Subcutaneous abdominal adipose tissue (tissue), 5 donors: ENCODE results near the gene CRY2.
"Not testable (repeated sequence)": the region's sequence is repeated elsewhere in the genome, so short reads cannot be mapped to it uniquely, and the experiment has no call there.

ENCODE experiments used
- H3K27ac ChIP-seq: one replicate; pipeline ENCODE4 v1.7.0; 2013; ENCODE audit warnings: low read depth, mild to moderate bottlenecking, inconsistent platforms, low read length, moderate library complexity
- H3K27me3 ChIP-seq, 5 donors: one replicate each; pipeline ENCODE4 v1.7.0; 2013; ENCODE audit warnings: low read length in 5 of 5, inconsistent platforms in 1 of 5; ENCODE audit not compliant: control insufficient read depth in 5 of 5, insufficient read depth in 4 of 5
- H3K36me3 ChIP-seq, 5 donors: one replicate each; pipeline ENCODE4 v1.7.0; 2013; ENCODE audit warnings: low read length in 5 of 5; ENCODE audit not compliant: control insufficient read depth in 5 of 5, insufficient read depth in 5 of 5
- H3K4me1 ChIP-seq, 5 donors: one replicate each; pipeline ENCODE4 v1.7.0; 2013; ENCODE audit warnings: low read length in 5 of 5, mild to moderate bottlenecking in 3 of 5, moderate library complexity in 1 of 5; ENCODE audit not compliant: control insufficient read depth in 5 of 5, insufficient read depth in 5 of 5
- H3K4me3 ChIP-seq, 5 donors: one replicate each; pipeline ENCODE4 v1.7.0; 2013; ENCODE audit warnings: low read length in 5 of 5, low read depth in 1 of 5
- H3K9ac ChIP-seq, 5 donors: one replicate each; pipeline ENCODE4 v1.7.0; 2013; ENCODE audit warnings: low read length in 5 of 5, mild to moderate bottlenecking in 4 of 5, moderate library complexity in 3 of 5
- H3K9me3 ChIP-seq, 5 donors: one replicate each; pipeline ENCODE4 v1.7.0; 2013; ENCODE audit warnings: low read length in 5 of 5; ENCODE audit not compliant: control insufficient read depth in 5 of 5
- donor health status: healthy.
- donor health status: healthy.
- donor health status: healthy.
- donor health status: healthy.
- donor health status: healthy.

CRY2 gene

DNA sequence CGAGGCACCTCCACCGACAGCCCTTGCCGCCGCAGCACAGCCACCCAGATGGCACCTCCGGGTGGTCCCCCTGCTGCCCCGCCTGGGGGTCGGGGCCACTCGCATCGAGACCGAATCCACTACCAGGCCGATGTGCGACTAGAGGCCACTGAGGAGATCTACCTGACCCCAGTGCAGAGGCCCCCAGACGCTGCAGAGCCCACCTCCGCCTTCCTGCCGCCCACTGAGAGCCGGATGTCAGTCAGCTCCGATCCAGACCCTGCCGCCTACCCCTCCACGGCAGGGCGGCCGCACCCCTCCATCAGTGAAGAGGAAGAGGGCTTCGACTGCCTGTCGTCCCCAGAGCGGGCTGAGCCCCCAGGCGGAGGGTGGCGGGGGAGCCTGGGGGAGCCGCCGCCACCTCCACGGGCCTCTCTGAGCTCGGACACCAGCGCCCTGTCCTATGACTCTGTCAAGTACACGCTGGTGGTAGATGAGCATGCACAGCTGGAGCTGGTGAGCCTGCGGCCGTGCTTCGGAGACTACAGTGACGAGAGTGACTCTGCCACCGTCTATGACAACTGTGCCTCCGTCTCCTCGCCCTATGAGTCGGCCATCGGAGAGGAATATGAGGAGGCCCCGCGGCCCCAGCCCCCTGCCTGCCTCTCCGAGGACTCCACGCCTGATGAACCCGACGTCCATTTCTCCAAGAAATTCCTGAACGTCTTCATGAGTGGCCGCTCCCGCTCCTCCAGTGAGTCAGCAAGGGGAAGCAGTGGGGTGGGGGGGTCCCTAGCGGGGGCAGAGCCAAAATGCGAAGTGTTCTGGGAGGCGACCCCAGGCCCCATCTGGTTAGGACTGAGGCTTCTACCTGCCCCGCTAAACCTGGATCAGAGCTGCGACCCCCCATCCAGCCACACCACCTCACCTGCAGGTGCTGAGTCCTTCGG, 55.4 kb downstream of the CRY2 start:
- Histone ChIP-seq H3K9me3 (no peaks in the 10 kb centered on the region), H3K27me3 (peaks cover 0 to 14% (median 0%) of the 10 kb centered on the region in 5 donors), H3K4me1 (peaks cover 0 to 25% (median 23%) of the 10 kb centered on the region in 5 donors), H3K9ac (no peak overlapping the region), H3K4me3 (no peak overlapping the region), H3K27ac (no peak overlapping the region), H3K36me3 (peaks cover 0 to 28% (median 12%) of the 10 kb centered on the region in 5 donors)

DNA sequence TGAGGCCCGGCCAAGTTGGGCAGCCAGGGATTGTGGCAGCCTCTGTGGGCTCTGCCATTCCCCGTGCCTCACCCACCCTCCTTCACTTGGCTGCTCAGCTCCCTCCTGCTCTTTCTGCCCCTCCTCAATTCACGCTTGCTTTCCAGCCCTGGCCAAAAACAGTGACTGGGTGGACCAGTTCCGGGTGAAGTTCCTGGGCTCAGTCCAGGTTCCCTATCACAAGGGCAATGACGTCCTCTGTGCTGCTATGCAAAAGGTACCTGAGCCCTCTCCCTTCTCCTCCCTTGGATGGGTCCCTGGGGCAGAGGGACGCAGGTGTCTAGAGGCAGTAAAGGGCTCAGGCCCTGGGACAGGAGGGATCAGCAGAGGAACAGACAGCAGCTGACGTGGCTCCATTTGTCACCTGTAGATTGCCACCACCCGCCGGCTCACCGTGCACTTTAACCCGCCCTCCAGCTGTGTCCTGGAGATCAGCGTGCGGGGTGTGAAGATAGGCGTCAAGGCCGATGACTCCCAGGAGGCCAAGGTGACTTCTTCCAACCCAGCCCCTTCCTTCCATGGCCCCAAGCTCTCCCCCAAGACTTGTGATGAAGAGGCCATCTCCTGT, 57.1 kb downstream of the CRY2 start:
- Histone ChIP-seq H3K4me1 (peaks cover 0 to 17% (median 16%) of the 10 kb centered on the region in 5 donors), H3K9ac (no peak overlapping the region), H3K36me3 (peaks cover 0 to 35% (median 15%) of the 10 kb centered on the region in 5 donors), H3K4me3 (no peak overlapping the region), H3K27ac (no peak overlapping the region), H3K9me3 (no peaks in the 10 kb centered on the region), H3K27me3 (no peaks in the 10 kb centered on the region)

DNA sequence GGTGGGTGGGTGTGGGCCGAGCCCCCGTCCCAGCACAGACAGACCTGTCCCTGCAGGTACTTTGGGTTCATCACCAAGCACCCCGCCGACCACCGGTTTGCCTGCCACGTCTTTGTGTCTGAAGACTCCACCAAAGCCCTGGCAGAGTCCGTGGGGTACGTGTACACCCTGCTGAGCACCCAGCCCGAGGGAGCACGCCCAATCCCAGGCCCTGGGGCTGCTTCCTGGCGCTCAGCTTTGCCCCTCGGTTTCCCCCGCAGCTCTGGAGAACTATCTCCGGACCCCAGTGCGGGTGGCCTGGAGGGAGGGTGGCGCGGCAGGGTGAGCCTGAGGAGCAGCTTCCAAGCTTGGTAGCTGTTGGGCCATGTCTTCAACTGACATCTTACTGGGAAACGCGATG, 57.8 kb downstream of the CRY2 start:
- no peak overlapping the region for H3K27ac ChIP-seq
- H3K9ac ChIP-seq, result no peak overlapping the region
- no peak overlapping the region for H3K4me3 ChIP-seq
- H3K9me3 ChIP-seq, result no peaks in the 10 kb centered on the region
- H3K36me3 ChIP-seq, result peaks cover 0 to 41% (median 22%) of the 10 kb centered on the region in 5 donors
- peaks cover 0 to 13% (median 12%) of the 10 kb centered on the region in 5 donors for H3K4me1 ChIP-seq
- H3K27me3 ChIP-seq, result no peaks in the 10 kb centered on the region

DNA sequence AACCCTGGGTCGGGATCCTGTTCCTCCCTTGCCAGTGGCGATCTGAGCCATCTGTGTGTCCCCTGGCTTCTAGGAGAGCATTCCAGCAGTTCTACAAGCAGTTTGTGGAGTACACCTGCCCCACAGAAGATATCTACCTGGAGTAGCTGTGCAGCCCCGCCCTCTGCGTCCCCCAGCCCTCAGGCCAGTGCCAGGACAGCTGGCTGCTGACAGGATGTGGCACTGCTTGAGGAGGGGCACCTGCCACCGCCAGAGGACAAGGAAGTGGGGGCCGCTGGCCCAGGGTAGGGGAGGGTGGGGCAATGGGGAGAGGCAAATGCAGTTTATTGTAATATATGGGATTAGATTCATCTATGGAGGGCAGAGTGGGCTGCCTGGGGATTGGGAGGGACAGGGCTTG, 58.3 kb downstream of the CRY2 start:
- not testable (repeated sequence) for H3K4me1 ChIP-seq, H3K27me3 ChIP-seq, H3K9ac ChIP-seq, H3K27ac ChIP-seq, H3K9me3 ChIP-seq, H3K4me3 ChIP-seq
- H3K36me3 ChIP-seq, result peaks cover 0 to 46% (median 27%) of the 10 kb centered on the region in 5 donors

DNA sequence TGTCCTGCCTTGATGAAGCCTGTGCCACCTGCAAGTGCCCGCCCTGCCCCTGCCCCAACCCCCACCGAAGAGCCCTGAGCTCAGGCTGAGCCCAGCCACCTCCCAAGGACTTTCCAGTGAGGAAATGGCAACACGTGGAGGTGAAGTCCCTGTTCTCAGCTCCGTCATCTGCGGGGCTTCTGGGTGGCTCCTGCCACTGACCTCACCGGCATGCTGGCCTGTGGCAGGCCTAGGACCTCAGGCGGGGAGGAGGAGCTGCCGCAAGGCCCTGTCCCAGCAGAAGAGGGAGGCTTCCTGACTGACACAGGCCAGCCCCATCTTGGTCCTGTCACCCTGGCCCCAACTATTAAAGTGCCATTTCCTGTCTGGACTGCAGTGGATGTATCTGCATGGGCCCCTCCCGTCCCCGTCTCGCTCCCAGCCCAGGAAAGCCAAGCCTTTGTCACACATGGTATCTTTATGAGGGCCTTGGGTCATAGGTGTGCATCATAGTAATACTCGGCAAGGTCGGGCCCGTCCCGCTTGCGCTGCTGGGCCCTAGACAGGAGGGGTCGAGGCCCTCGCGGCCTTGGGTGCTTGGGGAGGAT, 58.9 kb downstream of the CRY2 start:
- H3K4me1 ChIP-seq, result peaks cover 0 to 3% (median 2%) of the 10 kb centered on the region in 5 donors
- no peak overlapping the region for H3K4me3 ChIP-seq
- H3K27me3 ChIP-seq, result no peaks in the 10 kb centered on the region
- peaks cover 0 to 52% (median 33%) of the 10 kb centered on the region in 5 donors for H3K36me3 ChIP-seq
- H3K9ac ChIP-seq, result no peak overlapping the region
- H3K9me3 ChIP-seq, result no peaks in the 10 kb centered on the region
- no peak overlapping the region for H3K27ac ChIP-seq

DNA sequence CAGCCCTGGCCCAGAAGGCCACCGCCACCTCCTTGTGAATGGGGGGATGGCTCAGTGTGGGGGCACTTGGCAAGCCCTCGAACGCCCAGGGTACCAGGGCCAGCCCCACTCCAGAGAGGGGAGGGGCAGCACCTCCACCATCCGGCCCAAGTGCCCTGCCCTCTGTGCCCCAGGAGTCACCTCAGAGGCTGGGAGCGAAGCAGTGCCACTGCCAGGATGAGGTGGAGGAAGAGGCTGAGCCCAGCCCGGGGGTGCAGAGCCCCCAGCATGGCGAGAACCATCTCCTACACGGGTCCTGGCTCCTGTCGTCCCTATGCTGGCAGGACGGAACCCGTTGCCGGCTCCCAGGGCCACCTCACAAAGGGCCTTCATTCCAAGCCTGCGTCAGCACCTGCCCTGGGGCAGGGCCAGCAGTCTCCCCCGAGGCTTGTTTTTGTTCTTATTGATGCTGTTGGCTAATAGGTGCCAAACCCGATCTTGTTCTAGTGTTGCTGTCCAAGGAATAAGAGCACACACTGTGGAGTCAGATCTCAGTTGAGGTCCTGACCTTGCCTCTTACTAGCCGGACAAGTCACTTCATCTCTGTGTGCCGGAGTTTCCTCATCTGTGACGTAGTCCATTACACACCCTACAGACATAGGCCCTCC, 59.8 kb downstream of the CRY2 start, which contains the start of gene FREY1:
FREY1 (minus strand) TSS at position 307 of the 647 bp plus-strand sequence; CDS start at position 281, 26 bp downstream.
- Histone ChIP-seq H3K36me3 (peaks cover 0 to 61% (median 37%) of the 10 kb centered on the region in 5 donors), H3K9me3 (no peaks in the 10 kb centered on the region), H3K4me1 (peaks cover 0 to 3% (median 0%) of the 10 kb centered on the region in 5 donors), H3K27me3 (no peaks in the 10 kb centered on the region), H3K27ac (no peak within 1 kb of the TSS), H3K4me3 (no peak within 1 kb of the TSS), H3K9ac (no peak within 1 kb of the TSS)

DNA sequence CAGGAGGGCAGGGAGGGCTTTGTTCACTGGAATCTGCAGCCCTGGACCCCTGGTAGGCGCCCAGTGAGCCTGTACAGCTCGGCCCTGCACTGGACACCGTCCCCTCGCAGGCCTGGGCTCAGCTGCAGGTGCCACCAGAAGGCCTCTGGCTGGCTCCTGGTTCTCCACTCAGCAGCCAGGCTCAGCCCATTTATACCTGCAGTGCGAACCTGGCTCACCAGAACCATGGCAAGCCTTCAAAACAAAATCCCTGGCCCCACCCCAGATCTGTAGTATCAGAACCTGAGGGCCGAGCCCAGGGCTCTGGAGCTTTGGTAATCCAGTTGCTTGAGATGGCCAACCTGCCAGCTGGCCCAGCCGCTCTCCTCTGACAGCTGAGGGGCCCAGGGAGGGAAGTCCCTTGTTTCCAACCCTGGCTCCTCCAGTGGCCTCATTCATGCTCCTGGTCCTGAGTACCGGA, 60.7 kb downstream of the CRY2 start:
- Histone ChIP-seq H3K4me3 (no peak overlapping the region), H3K9ac (no peak overlapping the region), H3K36me3 (peaks cover 0 to 64% (median 40%) of the 10 kb centered on the region in 5 donors)

DNA sequence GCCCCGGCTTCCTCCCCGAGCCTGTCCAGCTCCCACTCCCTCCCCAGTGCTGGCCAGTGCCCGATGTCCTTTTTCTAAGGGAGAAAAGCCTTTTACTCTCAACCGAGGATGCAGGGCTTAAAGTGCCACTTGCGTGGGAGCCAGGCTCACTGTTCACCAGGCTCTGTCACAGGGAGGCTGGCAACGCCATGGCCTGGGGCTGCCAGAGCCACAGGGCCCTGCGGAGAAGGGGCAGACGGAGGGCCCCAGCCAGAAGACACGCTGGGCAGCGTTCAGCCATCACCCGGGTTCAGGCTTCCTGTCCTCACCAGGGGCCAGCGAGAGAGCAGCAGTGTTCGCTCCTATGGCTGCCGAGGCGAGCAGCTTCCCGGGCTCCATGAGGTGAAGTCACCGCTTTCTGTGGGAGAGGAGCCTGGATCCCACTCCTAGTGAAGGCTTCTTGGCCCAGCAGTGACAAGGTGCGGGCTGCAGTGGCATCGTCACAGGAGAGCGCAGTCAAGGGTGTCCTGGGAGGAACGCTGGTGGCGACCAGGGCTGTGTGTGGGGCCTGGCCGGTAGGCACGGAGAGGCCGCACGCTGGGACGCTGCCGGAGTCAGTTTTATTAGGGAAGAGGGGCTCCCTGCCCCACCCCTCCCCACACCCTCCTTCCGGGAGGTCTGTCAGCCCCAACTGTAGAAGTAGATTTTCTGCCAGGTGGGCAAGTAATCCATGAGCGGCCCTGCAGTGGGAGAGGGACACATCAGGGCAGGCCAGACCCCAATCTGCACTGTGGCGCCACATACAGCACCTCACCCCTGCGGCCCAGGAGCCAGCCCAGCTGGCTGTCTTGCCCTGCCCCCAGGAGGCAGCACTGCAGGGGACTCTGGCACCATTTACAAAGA, 62.6 kb downstream of the CRY2 start:
- H3K9ac ChIP-seq, result no peak overlapping the region
- peaks cover 0 to 9% (median 0%) of the 10 kb centered on the region in 5 donors for H3K4me1 ChIP-seq
- H3K27ac ChIP-seq, result no peak overlapping the region
- no peaks in the 10 kb centered on the region for H3K9me3 ChIP-seq
- H3K36me3 ChIP-seq, result peaks cover 0 to 66% (median 48%) of the 10 kb centered on the region in 5 donors
- no peaks in the 10 kb centered on the region for H3K27me3 ChIP-seq
- no peak overlapping the region for H3K4me3 ChIP-seq

More for the DNA sequence above, 60.7 kb downstream of the CRY2 start:
- H3K27me3 ChIP-seq, result no peaks in the 10 kb centered on the region
- H3K27ac ChIP-seq, result no peak overlapping the region
- H3K9me3 ChIP-seq, result no peaks in the 10 kb centered on the region
- H3K4me1 ChIP-seq, result peaks cover 0 to 3% (median 0%) of the 10 kb centered on the region in 5 donors

DNA sequence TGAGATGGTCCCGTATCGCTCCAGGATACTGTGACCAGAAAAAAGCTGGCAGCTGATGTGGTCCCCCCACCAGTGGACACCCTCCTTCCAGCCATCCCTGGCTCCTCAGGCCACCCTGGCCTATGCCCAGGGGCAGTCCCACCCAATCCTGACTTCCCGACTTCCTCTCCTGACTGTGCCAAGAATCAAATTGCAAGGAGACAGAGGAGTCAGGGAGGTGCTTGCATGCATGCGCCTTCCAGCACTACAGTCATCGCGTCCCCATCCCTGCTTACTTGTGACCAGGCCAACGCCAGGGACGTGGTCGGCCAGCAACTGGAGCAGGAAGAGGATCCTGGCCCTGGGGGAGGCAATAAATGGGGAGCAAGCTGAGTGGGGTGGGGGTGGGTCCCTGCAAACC, 63.3 kb downstream of the CRY2 start:
- Histone ChIP-seq H3K36me3 (peaks cover 0 to 68% (median 53%) of the 10 kb centered on the region in 5 donors), H3K4me3 (no peak overlapping the region), H3K27me3 (no peaks in the 10 kb centered on the region), H3K4me1 (peaks cover 0 to 9% (median 0%) of the 10 kb centered on the region in 5 donors), H3K27ac (no peak overlapping the region), H3K9ac (no peak overlapping the region), H3K9me3 (no peaks in the 10 kb centered on the region)
